ENCODE data around the gene TBC1D30.

Gene TBC1D30

DNA sequence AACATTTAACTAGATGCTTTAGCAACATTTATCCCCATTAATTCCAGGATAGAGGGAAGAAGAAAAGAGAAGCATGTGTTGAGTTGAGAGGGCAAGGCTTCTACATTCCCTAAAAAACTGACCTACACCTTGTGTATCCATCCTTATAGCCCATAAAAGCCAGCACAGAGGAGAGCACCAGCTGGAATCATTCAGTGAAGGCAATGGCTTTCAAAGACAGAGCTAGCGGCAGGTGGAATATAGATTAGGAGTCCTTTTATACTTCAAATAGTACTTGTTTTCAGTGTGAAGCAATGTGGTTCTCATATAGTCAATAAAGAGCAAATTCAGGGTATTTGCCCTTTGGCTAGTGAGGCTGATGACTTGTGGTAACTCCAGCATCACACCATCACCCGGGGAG lies 94.4 kb downstream of the TBC1D30 start:
- no peaks in the 10 kb centered on the region for H3K9me3 ChIP-seq (ENCODE audit: insufficient read depth, low read depth, low read length)
- H3K27ac ChIP-seq (ENCODE audit: low read length): no peak overlapping the region
- no peaks in the 10 kb centered on the region for H3K27me3 ChIP-seq (ENCODE audit: insufficient read depth, low read length)
- H3K9ac ChIP-seq (ENCODE audit: low read depth, low read length): no peak overlapping the region
- no peaks in the 10 kb centered on the region for H3K36me3 ChIP-seq (ENCODE audit: insufficient read depth, low read depth, low read length)
- H3K4me1 ChIP-seq (ENCODE audit: insufficient read depth, low read length): peaks cover 5% of the 10 kb centered on the region
- no peak overlapping the region for H3K4me3 ChIP-seq (ENCODE audit: low read length)

GRCh38 chr12:64922853-64923252 lies 98.4 kb downstream of the TBC1D30 start:
- Histone ChIP-seq H3K4me3 (ENCODE audit: low read length) (no peak overlapping the region), H3K4me1 (ENCODE audit: insufficient read depth, low read length) (peaks cover 8% of the 10 kb centered on the region), H3K27ac (ENCODE audit: low read length) (no peak overlapping the region), H3K27me3 (ENCODE audit: insufficient read depth, low read length) (no peaks in the 10 kb centered on the region), H3K9ac (ENCODE audit: low read depth, low read length) (no peak overlapping the region), H3K36me3 (ENCODE audit: insufficient read depth, low read depth, low read length) (no peaks in the 10 kb centered on the region), H3K9me3 (ENCODE audit: insufficient read depth, low read depth, low read length) (no peaks in the 10 kb centered on the region)

DNA sequence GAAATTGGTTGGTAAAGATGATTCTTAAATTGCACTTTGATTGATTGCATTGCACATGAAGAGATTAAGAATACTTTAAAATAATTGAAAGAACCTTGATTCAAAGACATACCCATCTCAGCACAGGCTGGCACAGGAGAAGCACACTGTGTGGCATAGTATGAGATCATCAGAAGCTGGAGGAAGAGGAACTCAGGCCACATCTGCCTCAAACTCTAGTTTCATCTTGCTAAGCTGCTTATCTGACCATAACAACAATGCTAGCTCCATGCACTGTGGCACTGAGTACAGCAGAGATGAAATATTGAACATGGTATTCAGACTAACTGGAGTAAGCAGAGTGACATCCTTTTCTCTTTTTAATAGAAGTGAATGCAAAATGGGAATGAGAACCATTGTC lies 99.1 kb downstream of the TBC1D30 start:
- no peak overlapping the region for H3K9ac ChIP-seq (ENCODE audit: low read depth, low read length)

More for the DNA sequence above, 99.1 kb downstream of the TBC1D30 start:
- H3K27ac ChIP-seq (ENCODE audit: low read length): no peak overlapping the region
- H3K36me3 ChIP-seq (ENCODE audit: insufficient read depth, low read depth, low read length): no peaks in the 10 kb centered on the region
- no peaks in the 10 kb centered on the region for H3K9me3 ChIP-seq (ENCODE audit: insufficient read depth, low read depth, low read length)
- no peaks in the 10 kb centered on the region for H3K27me3 ChIP-seq (ENCODE audit: insufficient read depth, low read length)
- H3K4me3 ChIP-seq (ENCODE audit: low read length): no peak overlapping the region
- peaks cover 8% of the 10 kb centered on the region for H3K4me1 ChIP-seq (ENCODE audit: insufficient read depth, low read length)
